Adrenal gland (tissue), 5 donors: ENCODE data around the gene TPBGL.

Source experiments
- CTCF ChIP-seq, 6 experiments: fragments of 450-650 bp in 4 of 6; fragments of 200-600 bp in 2 of 6; sonication (generic) in 1 of 6; IDR thresholded peaks; 1 replicate in 5 of 6; 2 replicates in 1 of 6; pipeline versions ENCODE4 v1.5.1 to v1.8.0; 2016 to 2021; ENCODE audit warnings: antibody characterized with exemption in 6 of 6, mild to moderate bottlenecking in 2 of 6, moderate library complexity in 1 of 6
- POLR2A ChIP-seq, 2 donors: fragments of 450-650 bp; IDR thresholded peaks; one replicate each; pipeline ENCODE4 v1.6.1; 2017; ENCODE audit warnings: antibody characterized with exemption in 2 of 2, mild to moderate bottlenecking in 2 of 2, moderate library complexity in 1 of 2
- donor health status: DM: no; HTN: no; CAD: no.

- TF ChIP-seq CTCF (IDR thresholded peaks at IDR 0.05) (no peak), POLR2A (IDR thresholded peaks at IDR 0.05) (no peak)
Observed at GRCh38 chr11:75237050-75237449, 3.5 kb upstream of the TPBGL start.
